Upper lobe of left lung (tissue), 6 donors: ENCODE results near the gene PER3. TPM values are rescaled to one million over a fixed set of nuclear protein-coding genes. Genes with fewer than 3 reads are reported as not detected.
"Not testable (repeated sequence)": the region's sequence is repeated elsewhere in the genome, so short reads cannot be mapped to it uniquely, and the experiment has no call there.

Source experiments
- ATAC-seq, 2 donors: fragments of 200-7000 bp; cut with Tn5 transposase; one replicate each; pipeline ENCODE4 v1.9.1; 2022; ENCODE audit warnings: mild to moderate bottlenecking in 2 of 2, moderate library complexity in 2 of 2; ENCODE audit not compliant: low FRiP score in 2 of 2
- DNase-seq, 2 donors: peaks; one replicate each; pipeline ENCODE4 v3.0.0-alpha.2; 2019 to 2020
- H3K27ac ChIP-seq, 4 donors: fragments of 200-600 bp; sonication (generic); one replicate each; pipeline ENCODE4 v1.5.1; 2016 to 2019
- H3K27me3 ChIP-seq, 4 donors: fragments of 200-600 bp; sonication (generic); one replicate each; pipeline ENCODE4 v1.5.1; 2017 to 2019
- H3K36me3 ChIP-seq, 4 donors: fragments of 200-600 bp; sonication (generic); one replicate each; pipeline ENCODE4 v1.5.1; 2016 to 2019
- H3K4me1 ChIP-seq, 4 donors: fragments of 200-600 bp; sonication (generic); one replicate each; pipeline ENCODE4 v1.5.1; 2018 to 2019
- H3K4me3 ChIP-seq, 4 donors: fragments of 200-600 bp; sonication (generic); one replicate each; pipeline ENCODE4 v1.5.1; 2017 to 2019; ENCODE audit warnings: mild to moderate bottlenecking in 2 of 4, moderate library complexity in 1 of 4
- H3K9me3 ChIP-seq, 4 donors: fragments of 200-600 bp; sonication (generic); one replicate each; pipeline ENCODE4 v1.5.1; 2018 to 2019
- CTCF ChIP-seq, 6 experiments: fragments of 450-650 bp in 4 of 6; fragments of 200-600 bp in 2 of 6; sonication (generic) in 2 of 6; IDR thresholded peaks; one replicate each; pipeline ENCODE4 v1.5.1; 2016 to 2019; ENCODE audit warnings: antibody characterized with exemption in 6 of 6
- EP300 ChIP-seq, 4 donors: sonication (generic); formaldehyde crosslinking; IDR thresholded peaks; one replicate each; pipeline ENCODE4 v1.5.1; 2017; ENCODE audit warnings: antibody characterized with exemption in 4 of 4, control low read depth in 2 of 4
- POLR2A ChIP-seq, 4 donors: fragments of 450-650 bp; IDR thresholded peaks; one replicate each; pipeline ENCODE4 v1.5.1; 2016 to 2017; ENCODE audit warnings: antibody characterized with exemption in 4 of 4, mild to moderate bottlenecking in 2 of 4
- POLR2AphosphoS5 ChIP-seq, 2 donors: sonication (generic); formaldehyde crosslinking; IDR thresholded peaks; one replicate each; pipeline ENCODE4 v1.5.1; 2017; ENCODE audit warnings: antibody characterized with exemption in 2 of 2
- WGBS, 2 donors: methylation state at CpG; one replicate each; pipeline ENCODE4 v1.1.5; 2017 to 2018; 5-methylcytosine and 5-hydroxymethylcytosine counted together
- total RNA-seq, 6 donors: library from RNA; depleted of rRNA in 4 of 6; stranded (reverse); fragments of >200 nt in 4 of 6; gene quantifications; one replicate each; pipeline versions ENCODE4 v1.1.0 to v1.2.1, GENCODE V29; 2016 to 2021
- donor health status: DM: no; HTN: no; CAD: no; lungs with moderate emphysema.
- donor health status: DM: no; HTN: yes; CAD: no; lungs with severe emphysema.

PER3 gene
- total RNA-seq, 6 donors from 2014 or later: 20.1 to 43.0 (median 26.9) TPM

GRCh38 chr1:7785108-7785507 lies 1.0 kb downstream of the PER3 start:
- Histone ChIP-seq H3K27ac (peak overlapping the region; percentile 86 to 94 (median 90)), H3K4me3 (peak overlapping the region; percentile 50 to 69 (median 68)), H3K27me3 (no peaks in the 10 kb centered on the region), H3K9me3 (no peaks in the 10 kb centered on the region), H3K4me1 (peaks cover 36 to 52% (median 39%) of the 10 kb centered on the region in 4 donors), H3K36me3 (peaks cover 2 to 32% (median 17%) of the 10 kb centered on the region in 4 donors)
- ATAC-seq (no peak), DNase-seq (no peak)
- TF ChIP-seq POLR2A (IDR thresholded peaks at IDR 0.05) (no peak), POLR2AphosphoS5 (IDR thresholded peaks at IDR 0.05) (no peak), EP300 (IDR thresholded peaks at IDR 0.05) (no peak), CTCF (IDR thresholded peaks at IDR 0.05) (peak in 1 of 6 experiments; percentile 15)
- 81 to 84% methylated on average over 7 of the region's 7 CpGs for WGBS, 2 donors

GRCh38 chr1:7786795-7787194 lies 2.7 kb downstream of the PER3 start:
- Histone ChIP-seq H3K9me3 (peaks cover 0 to 13% (median 8%) of the 10 kb centered on the region in 4 donors), H3K27ac (no peak overlapping the region), H3K36me3 (peaks cover 2 to 39% (median 19%) of the 10 kb centered on the region in 4 donors)

DNA sequence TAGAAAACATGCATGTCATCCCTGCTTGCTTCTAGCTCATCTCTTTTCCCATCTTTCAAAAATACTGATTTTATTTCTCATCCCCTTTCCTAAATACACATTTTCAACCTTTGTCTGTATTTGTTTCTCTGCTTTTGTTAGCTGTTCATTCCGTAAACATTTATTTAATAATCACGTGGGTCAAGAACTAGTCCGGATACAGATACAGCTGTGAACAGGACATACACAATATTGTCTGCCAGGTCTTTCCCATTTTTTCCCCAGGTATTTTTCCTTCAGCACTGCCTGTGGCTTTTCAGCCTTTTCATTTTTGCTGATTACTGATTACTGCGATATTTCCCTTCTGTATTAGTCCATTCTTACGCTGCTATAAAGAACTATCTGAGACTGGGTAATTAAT lies 5.7 kb downstream of the PER3 start:
- Histone ChIP-seq H3K27ac (no peak overlapping the region), H3K36me3 (peaks cover 2 to 61% (median 22%) of the 10 kb centered on the region in 4 donors), H3K27me3 (no peaks in the 10 kb centered on the region), H3K4me1 (peaks cover 16 to 19% (median 18%) of the 10 kb centered on the region in 4 donors), H3K9me3 (peaks cover 0 to 13% (median 8%) of the 10 kb centered on the region in 4 donors), H3K4me3 (no peak overlapping the region)
- WGBS, 2 donors: 58 to 75% methylated on average over 5 of the region's 5 CpGs
- DNase-seq: no peak
- no peak for TF ChIP-seq CTCF (IDR thresholded peaks at IDR 0.05)
- no peak for TF ChIP-seq POLR2A (IDR thresholded peaks at IDR 0.05)
- TF ChIP-seq EP300 (IDR thresholded peaks at IDR 0.05): no peak
- no peak for TF ChIP-seq POLR2AphosphoS5 (IDR thresholded peaks at IDR 0.05)
- ATAC-seq: no peak

More at GRCh38 chr1:7786795-7787194, 2.7 kb downstream of the PER3 start:
- Histone ChIP-seq H3K27me3 (no peaks in the 10 kb centered on the region), H3K4me1 (peaks cover 35 to 42% (median 36%) of the 10 kb centered on the region in 4 donors), H3K4me3 (no peak overlapping the region)
- ATAC-seq: no peak
- TF ChIP-seq EP300 (IDR thresholded peaks at IDR 0.05) (no peak), POLR2AphosphoS5 (IDR thresholded peaks at IDR 0.05) (no peak), CTCF (IDR thresholded peaks at IDR 0.05) (no peak), POLR2A (IDR thresholded peaks at IDR 0.05) (no peak)
- no peak for DNase-seq
- WGBS, 2 donors: 55 to 56% methylated on average over 5 of the region's 5 CpGs

- not testable (repeated sequence) for H3K4me3 ChIP-seq, ATAC-seq, H3K27me3 ChIP-seq, H3K27ac ChIP-seq, DNase-seq
- Histone ChIP-seq H3K9me3 (peaks cover 0 to 13% (median 8%) of the 10 kb centered on the region in 4 donors), H3K4me1 (peaks cover 9 to 11% (median 10%) of the 10 kb centered on the region in 4 donors), H3K36me3 (peaks cover 2 to 73% (median 24%) of the 10 kb centered on the region in 4 donors)
- WGBS, 2 donors: 92 to 100% methylated on average over 3 of the region's 3 CpGs
Measured at GRCh38 chr1:7791027-7791426, 6.9 kb downstream of the PER3 start.

DNA sequence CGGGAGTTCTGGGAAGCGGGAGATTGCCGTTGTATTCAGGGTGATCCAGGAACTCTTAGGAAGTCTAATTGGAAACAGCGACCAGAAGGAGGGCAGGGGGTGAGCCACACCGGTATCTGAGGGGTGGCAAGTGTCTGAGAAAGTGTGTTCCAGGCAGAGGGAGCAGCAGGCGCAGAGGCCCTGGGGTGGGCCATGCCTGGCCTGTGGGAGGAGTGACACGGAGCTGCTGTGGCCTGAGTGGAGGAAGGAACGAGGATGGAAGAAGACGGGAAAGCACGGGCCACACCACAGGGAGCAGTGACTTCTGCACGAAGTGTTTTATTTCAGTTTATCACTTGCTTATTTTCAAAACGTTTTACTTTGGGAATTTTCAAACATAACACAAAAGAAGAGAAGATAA lies 11.3 kb downstream of the PER3 start:
- DNase-seq: no peak
- 88 to 91% methylated on average over 12 of the region's 12 CpGs for WGBS, 2 donors
- Histone ChIP-seq H3K4me3 (no peak overlapping the region), H3K27ac (no peak overlapping the region), H3K9me3 (peaks cover 0 to 10% (median 8%) of the 10 kb centered on the region in 4 donors), H3K36me3 (peaks cover 5 to 82% (median 30%) of the 10 kb centered on the region in 4 donors), H3K27me3 (no peaks in the 10 kb centered on the region), H3K4me1 (no peaks in the 10 kb centered on the region)
- TF ChIP-seq POLR2AphosphoS5 (IDR thresholded peaks at IDR 0.05) (no peak), POLR2A (IDR thresholded peaks at IDR 0.05) (no peak), CTCF (IDR thresholded peaks at IDR 0.05) (no peak), EP300 (IDR thresholded peaks at IDR 0.05) (no peak)
- ATAC-seq: peak in 1 of 2 donors; percentile 34
